Measurements from ENCODE around the gene CRYL1. TPM values are rescaled to one million over a fixed set of nuclear protein-coding genes. Genes with fewer than 3 reads are reported as not detected.

Gene CRYL1
- total RNA-seq, 1 donor = 21.3 TPM

GRCh38 chr13:20424559-20424852 lies 101.2 kb downstream of the CRYL1 start:
- no peak overlapping the region for H3K4me3 ChIP-seq (ENCODE audit: low read depth, low read length)
- TF ChIP-seq, protein P1, sequence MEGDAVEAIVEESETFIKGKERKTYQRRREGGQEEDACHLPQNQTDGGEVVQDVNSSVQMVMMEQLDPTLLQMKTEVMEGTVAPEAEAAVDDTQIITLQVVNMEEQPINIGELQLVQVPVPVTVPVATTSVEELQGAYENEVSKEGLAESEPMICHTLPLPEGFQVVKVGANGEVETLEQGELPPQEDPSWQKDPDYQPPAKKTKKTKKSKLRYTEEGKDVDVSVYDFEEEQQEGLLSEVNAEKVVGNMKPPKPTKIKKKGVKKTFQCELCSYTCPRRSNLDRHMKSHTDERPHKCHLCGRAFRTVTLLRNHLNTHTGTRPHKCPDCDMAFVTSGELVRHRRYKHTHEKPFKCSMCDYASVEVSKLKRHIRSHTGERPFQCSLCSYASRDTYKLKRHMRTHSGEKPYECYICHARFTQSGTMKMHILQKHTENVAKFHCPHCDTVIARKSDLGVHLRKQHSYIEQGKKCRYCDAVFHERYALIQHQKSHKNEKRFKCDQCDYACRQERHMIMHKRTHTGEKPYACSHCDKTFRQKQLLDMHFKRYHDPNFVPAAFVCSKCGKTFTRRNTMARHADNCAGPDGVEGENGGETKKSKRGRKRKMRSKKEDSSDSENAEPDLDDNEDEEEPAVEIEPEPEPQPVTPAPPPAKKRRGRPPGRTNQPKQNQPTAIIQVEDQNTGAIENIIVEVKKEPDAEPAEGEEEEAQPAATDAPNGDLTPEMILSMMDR (IDR thresholded peaks at IDR 0.05; ENCODE audit: insufficient read depth, low read length) = no peak
- no peak for DNase-seq (ENCODE audit: low read depth)

- TF ChIP-seq, protein P1 (IDR thresholded peaks at IDR 0.05; ENCODE audit: insufficient read depth, low read length) = no peak
- DNase-seq (ENCODE audit: low read depth) = no peak
Observed at GRCh38 chr13:20422362-20422761, 103.3 kb downstream of the CRYL1 start.

DNA sequence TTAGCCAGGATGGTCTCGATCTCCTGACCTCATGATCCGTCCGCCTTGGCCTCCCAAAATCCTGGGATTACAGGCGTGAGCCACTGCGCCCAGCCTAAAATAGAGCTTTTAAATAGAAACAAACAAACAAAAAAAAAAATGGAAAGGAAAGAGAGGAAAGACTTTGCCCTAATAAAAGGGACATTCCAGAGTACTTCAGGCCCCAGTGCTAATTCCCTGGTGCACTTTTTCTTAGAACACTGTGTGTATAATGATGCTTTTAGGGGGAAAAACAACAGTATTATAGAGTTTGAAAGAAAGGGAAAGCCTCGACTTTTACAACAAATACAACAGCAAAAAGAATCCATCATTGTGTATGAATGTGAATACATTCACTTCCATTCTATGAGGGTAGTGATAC lies 104.7 kb downstream of the CRYL1 start:
- TF ChIP-seq, protein P1 (IDR thresholded peaks at IDR 0.05; ENCODE audit: insufficient read depth, low read length) = no peak
- H3K4me3 ChIP-seq (ENCODE audit: low read depth, low read length) = no peak overlapping the region
- no peak for DNase-seq (ENCODE audit: low read depth)

More at GRCh38 chr13:20422362-20422761, 103.3 kb downstream of the CRYL1 start:
- no peak overlapping the region for H3K4me3 ChIP-seq (ENCODE audit: low read depth, low read length)

DNA sequence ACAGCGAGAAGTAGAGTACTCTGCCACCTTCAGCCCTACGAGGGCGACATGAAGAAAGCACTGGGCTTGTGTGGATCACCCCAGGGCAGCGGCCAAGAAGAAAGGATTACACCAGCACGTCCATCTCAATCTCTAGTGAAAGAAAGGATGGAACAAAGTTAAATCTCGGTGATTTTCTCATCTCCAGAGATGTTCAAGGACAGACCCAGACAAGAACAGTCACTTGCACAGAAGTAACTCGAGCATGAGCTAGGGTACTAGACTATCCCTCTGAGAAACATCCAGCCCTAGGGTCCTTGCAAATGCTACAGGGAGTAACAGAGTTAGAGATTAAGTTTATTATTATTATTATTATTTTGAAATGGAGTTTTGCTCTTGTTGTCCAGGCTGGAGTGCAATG lies 106.7 kb downstream of the CRYL1 start:
- TF ChIP-seq, protein P1 (IDR thresholded peaks at IDR 0.05; ENCODE audit: insufficient read depth, low read length) = no peak

GRCh38 chr13:20416223-20416745 lies 109.4 kb downstream of the CRYL1 start:
- no peak overlapping the region for H3K4me3 ChIP-seq (ENCODE audit: low read depth, low read length)

More for the DNA sequence above, 106.7 kb downstream of the CRYL1 start:
- no peak for DNase-seq (ENCODE audit: low read depth)
- no peak overlapping the region for H3K4me3 ChIP-seq (ENCODE audit: low read depth, low read length)

GRCh38 chr13:20415694-20416107 lies 110.0 kb downstream of the CRYL1 start:
- H3K4me3 ChIP-seq (ENCODE audit: low read depth, low read length) = no peak overlapping the region
- TF ChIP-seq, protein P1 (IDR thresholded peaks at IDR 0.05; ENCODE audit: insufficient read depth, low read length) = no peak
- DNase-seq (ENCODE audit: low read depth) = no peak

More at GRCh38 chr13:20416223-20416745, 109.4 kb downstream of the CRYL1 start:
- TF ChIP-seq, protein P1 (IDR thresholded peaks at IDR 0.05; ENCODE audit: insufficient read depth, low read length) = no peak
- peak; percentile 47 for DNase-seq (ENCODE audit: low read depth)

DNA sequence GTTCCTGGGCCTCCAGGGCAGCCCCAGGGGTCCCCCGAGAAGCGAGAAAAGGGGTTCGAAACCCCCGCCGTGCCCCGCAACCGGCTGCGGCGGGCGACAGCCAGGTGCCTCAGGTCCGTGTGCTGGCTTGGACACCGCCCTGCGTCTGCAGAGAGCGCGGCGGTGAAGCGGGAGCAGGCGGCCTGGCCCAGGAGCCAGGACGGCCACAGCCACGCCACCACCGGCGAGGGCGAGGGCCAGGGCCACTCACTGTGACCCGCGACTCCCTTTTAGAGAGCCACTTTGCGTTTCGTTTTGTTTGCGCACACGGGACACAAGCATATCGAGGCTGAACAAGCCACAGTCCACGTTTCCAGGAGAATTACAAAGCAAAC lies 110.4 kb downstream of the CRYL1 start:
- no peak overlapping the region for H3K4me3 ChIP-seq (ENCODE audit: low read depth, low read length)
- TF ChIP-seq, protein P1 (IDR thresholded peaks at IDR 0.05; ENCODE audit: insufficient read depth, low read length) = no peak
- no peak for DNase-seq (ENCODE audit: low read depth)

Data from fibroblast of the aortic adventitia (primary cell).